HG03520 (cell line): ENCODE data around the gene F8.
"Not testable (repeated sequence)": the region's sequence is repeated elsewhere in the genome, so short reads cannot be mapped to it uniquely, and the experiment has no call there.

Experiments
- ATAC-seq: cut with Tn5 transposase; IDR thresholded peaks from one replicate; pipeline ENCODE4 v1.9.1; 2021; ENCODE audit warnings: mild to moderate bottlenecking, moderate library complexity; ENCODE audit not compliant: unreplicated experiment

The F8 gene

DNA sequence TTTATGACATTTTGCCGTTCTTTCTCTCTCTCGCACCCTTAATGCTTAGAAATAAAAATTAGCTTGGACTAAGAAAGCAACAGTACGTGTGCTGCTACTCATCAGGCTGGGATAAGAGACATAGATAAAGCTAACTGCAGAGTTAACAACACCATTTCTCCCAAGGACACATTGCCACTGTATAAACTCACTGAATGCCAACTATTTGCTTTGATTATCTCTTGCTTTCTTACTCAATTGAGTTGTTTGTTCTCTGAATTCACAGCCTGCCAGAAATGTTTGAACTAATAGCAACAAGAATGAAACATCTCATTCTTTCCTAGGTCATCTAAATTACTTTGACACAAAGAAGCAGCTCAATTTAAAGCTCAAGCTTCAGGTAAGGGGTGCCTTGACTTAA, 34.6 kb downstream of the F8 start:
- ATAC-seq = no peak

DNA sequence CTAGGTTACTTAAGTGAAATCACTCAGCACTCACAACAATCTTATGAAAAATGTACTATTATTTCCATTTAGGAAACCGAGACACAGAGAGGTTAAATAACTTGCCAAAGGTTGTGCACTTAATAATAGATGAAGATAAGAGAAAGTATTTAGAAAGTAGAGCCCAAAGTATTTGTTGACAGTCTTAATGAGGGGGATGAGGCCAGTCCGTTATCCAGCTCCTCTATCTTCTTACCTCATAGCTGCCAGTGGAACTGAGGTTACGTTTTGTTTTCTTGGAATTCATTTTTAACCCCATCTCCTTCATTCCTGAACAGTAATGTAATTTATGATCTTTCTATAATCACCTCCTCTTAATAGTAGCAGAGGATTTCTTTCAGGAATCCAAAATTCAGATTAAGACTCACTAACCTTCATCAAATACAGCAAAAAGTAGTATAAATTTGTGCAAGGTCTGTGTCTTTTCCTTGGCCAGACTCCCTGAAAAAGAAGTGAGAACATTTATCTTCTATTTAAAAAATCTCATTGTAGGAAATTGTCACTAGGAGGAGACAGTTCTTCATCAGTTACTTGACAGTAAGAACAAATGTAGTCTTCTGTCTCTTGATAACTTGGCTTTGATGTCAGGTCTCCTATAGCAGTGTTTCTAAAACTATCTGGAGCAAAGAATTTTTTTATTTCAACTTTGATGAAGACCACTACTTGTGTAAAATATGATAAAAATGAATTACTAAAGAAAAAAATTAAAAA, 35.5 kb downstream of the F8 start:
- no peak for ATAC-seq

DNA sequence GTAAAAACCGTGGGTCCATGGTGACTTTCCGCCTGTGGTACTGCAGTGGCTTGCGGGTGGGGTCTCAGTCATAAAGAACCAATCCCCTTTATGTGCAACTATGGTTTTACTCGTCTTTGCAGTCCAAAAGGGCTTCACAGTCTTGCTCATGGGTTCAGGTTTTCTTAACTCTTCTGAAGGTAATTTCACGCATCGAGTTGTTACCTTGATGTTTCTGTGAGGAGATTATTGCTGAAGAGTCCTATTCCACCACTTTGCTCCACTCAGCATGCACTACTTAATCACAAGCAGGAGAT, 41.5 kb downstream of the F8 start:
- peak; percentile 22 for ATAC-seq

DNA sequence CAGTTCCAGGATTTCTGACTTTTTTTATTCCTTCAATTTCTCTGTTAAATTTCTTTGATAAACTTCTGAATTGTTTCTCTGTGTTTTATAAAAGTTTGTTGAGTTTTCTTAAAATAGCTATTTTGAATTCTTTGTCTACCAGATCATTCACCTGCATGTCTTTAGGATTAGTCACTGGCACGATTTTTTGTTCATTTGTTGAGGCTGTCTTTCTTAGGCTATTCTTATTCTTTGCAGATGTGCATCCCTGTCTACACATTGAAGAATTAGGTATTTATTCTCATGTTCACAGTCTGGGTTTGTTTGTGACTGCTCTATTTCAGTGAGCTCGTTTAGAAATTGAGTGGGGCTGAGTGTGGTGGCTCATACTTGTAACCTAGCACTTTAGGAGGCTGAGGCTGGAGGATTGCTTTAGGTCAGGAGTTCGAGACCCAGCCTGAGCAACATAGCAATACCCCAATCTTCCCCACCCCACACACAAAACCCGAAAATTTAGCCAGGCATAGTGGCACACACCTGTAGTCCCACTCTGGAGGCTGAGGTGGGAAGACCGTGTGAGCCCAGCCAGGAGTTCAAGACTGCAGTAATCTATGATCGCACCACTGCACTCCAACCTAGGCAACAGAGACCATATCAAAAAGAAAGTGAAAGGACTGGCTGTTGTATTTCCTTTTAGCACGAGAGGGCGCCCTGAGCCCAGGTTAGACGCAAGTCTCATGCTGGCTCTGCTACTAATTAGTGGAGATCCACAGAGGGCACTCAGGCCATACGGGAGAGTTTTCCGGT, 42.0 kb downstream of the F8 start:
- ATAC-seq = peak; percentile 99

DNA sequence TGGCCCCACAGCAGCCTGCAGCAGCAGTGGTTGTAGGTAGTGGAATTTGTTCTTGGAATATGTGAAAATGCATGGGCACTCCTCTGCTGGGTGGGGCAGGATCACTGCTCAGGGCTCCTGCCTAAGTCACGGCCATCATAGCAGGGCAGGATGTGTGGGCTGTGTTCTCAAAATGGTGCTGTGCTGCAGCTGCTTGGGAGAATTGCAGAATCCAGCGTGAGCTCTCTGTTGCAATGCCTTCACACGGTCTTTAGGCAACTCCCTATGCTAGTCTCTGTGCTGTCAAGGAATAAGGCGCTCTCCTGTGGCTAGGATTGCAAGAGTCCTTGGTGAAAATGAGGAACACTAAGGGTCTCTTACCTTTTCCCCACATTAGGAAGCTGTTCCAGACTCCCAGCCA, 42.9 kb downstream of the F8 start:
- ATAC-seq = no peak

DNA sequence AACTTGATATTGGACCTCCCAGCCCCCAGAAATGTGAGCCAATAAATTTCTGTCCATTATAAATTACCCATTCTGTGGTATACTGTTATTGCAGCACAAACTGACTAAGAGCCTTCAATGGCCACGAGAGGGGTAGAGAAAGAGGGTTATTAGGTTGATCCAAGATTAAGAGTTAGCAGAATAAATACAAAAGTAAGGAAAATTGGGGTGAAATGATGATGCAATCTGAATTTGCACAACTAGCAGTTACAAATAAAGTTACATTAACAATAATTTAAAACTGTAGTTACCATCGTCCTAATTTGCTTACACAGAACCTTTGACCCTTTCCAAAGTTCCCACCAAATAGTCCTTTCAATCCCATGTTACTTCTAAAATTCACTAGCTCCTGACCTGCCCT, 54.2 kb downstream of the F8 start:
- no peak for ATAC-seq

DNA sequence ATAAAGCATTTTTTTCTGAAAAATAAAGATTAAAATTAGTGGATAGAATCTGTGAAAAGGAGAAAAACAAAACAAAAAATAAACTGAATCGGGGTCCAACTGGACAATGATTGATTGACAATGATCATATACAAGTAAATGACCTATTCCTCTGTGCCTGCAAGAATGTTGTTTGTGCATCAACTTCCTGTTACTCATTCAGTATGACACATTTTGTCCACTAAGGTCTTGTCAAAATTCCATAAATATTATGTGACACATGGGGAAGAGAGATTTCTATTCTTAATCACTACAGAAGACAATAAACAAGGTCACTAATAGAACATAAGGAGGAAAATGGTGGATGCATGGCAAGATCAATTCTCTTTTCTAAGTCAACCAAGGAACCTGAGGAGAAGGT, 54.9 kb downstream of the F8 start:
- no peak for ATAC-seq

DNA sequence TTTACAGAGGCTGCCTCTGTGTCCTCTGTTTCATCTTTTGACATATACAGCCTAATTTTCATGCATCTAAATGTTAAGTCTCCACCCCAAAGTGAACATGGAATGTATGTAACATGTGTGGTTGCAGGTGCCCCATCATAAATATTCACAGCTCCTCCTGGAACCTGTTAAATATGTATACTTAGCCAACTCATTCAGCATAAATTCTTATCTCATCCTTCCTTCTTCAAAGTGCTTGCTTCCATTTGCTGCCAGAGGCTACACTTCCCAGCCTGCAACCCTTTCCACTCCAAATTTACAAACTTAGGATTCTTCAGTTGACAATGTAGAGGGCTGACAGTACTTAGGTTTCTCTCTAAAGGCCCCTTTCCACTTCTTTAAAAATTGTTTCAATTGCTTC, 60.6 kb downstream of the F8 start:
- ATAC-seq = no peak

DNA sequence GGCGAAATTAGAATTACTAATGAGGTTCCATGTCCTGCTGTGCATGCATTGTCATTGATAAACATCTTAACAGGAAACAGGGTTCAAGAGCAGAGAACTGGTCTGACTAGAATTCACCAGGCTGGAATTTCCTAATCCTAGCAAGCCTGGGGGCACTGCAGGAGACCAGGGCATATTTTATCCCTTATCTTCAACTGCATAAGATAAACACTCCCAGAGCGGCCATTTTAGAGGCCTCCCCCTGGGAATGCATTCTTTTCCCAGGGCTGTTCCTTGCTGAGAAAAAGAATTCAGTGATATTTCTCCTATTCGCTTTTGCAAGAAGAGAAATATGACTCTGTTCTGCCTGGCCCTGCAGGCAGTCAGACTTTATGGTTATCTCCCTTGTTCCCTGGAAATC, 66.7 kb downstream of the F8 start:
- not testable (repeated sequence) for ATAC-seq

DNA sequence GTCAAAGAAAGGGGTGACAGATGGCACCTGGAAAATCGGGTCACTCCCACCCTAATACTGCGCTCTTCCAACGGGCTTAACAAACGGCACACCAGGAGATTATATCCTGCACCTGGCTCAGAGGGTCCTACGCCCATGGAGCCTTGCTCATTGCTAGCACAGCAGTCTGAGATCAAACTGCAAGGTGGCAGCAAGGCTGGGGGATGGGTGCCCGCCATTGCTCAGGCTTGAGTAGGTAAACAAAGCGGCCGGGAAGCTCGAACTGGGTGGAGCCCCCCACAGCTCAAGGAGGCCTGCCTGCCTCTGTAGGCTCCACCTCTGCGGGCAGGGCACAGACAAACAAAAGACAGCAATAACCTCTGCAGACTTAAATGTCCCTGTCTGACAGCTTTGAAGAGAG, 83.3 kb downstream of the F8 start:
- ATAC-seq = not testable (repeated sequence)

DNA sequence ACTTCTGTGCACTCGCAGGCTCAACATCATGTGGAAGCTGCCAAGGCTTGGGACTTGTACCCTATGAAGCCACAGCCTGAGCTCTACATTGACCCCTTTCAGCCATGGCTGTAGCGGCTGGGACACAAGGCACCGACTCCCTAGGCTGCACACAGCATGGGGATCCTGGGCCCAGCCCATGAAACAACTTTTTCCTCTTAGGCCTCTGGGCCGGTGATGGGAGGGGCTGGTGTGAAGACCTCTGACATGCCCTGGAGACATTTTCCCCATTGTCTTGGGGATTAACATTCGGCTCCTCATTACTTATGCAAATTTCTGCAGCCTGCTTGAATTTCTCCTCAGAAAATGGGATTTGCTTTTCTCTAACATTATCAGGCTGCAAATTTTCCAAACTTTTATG, 97.8 kb downstream of the F8 start:
- ATAC-seq = not testable (repeated sequence)

DNA sequence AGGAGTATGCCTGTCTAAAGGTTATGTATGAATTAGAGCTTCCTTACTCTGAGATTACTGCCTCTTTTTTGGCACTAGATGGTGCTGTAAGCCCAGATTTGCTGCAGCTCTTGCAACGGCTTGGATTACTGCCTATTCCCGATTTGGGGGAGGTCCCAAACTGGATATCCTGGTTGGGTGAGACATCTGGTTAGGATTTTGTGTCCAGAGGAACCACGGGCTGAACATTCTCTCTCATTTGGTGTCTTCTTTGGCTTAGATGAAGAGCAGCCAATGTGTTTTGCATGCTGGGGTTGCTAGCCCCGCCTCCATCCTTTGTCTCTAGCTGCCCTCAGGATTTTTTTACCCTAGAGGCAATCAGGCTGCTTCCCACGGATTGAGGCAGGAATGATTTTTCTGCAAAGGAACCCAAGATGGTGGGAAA, 104.5 kb downstream of the F8 start:
- no peak for ATAC-seq

DNA sequence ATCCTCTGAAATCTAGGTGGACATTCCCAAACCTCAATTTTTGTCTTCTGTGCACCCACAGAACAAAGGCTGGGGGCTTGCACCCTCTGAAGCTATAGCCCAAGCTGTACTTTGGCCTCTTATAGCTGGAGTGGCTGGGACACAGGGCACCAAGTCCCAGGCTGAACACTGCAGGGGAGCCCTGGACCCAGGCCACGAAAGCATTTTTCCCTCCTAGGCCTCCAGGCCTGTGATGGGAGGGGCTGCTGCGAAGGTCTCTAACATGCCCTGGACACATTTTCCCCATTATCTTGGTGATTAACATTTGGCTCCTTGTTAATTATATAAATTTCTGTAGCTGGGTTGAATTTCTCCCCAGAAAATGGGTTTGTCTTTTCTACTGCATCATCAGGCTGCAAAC, 108.5 kb downstream of the F8 start:
- no peak for ATAC-seq

DNA sequence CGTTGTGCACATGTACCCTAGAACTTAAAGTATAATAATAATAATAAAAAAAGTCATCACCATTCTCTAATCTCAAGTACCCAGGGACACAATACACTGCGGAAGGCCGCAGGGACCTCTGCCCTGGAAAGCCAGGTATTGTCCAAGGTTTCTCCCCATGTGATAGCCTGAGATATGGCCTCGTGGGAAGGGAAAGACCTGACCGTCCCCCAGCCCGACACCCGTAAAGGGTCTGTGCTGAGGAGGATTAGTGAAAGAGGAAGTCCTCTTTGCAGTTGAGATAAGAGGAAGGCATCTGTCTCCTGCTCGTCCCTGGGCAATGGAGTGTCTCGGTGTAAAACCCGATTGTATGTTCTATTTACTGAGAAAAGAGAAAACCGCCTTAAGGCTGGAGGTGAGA, 112.0 kb downstream of the F8 start:
- not testable (repeated sequence) for ATAC-seq

DNA sequence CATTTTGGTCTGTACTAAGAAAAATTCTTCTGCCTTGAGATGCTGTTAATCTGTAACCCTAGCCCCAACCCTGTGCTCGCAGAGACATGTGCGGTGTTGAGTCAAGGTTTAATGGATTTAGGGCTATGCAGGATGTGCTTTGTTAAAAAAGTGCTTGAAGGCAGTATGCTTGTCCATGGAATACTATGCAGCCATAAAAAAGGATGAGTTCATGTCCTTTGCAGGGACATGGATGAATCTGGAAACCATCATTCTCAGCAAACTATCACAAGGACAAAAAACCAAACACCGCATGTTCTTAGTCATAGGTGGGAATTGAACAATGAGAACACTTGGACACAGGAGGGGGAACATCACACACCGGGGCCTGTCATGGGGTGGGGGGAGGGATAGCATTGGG, 112.5 kb downstream of the F8 start:
- not testable (repeated sequence) for ATAC-seq

DNA sequence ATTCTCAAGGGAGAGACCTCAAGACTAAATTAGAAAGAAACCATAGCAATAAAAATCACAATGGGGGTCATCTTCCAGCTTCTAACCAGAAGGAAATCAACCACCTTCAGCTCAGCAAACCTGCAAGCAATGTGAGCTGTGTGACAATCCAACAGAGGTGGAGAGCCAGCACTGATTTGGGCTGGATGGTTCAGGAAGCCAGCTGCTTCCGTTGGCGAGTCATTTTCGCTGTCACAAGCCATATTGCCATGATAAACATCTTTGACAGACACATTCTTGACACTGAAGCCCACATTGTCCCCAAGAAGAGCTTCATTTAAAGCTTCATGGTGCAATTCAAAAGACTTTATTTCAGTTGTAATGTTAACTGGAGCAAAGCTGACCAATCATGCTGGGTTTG, 113.7 kb downstream of the F8 start:
- no peak for ATAC-seq

DNA sequence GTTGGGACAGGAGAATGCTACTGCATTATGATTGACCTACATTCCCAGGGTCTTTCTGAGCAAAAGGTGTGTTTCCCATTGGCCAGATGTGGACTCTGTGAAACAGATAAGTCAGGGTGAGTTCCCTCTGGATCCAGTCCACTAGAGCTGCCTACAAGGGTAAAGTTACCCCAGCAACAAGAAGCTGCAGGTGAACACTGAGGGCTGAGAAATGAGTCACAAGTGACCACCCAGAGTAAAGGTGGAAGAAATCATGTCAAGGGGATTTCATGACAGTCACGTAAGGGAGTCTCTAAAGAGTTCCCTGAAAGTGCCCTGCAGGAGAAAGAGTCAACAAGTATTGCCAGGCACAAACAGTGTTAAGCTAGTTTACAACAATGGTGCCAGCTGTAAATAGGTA, 120.1 kb downstream of the F8 start:
- ATAC-seq = no peak

DNA sequence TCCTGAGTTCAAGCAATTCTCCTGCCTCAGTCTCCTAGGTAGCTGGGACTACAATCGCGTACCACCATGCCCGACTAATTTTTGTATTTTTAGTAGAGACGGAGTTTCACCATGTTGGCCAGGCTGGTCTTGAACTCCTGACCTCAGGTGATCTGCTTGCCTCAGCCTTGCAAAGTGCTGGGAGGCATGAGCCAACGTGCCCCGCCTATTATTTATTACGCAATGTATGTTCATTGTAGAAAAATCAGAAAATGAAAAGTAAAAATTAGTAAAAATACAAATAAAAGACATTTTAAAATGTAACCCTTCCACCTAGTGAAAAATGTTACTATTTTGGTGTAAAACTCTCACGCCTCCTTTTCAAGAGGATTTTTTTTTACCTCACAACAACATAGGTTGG, 122.2 kb downstream of the F8 start:
- no peak for ATAC-seq

DNA sequence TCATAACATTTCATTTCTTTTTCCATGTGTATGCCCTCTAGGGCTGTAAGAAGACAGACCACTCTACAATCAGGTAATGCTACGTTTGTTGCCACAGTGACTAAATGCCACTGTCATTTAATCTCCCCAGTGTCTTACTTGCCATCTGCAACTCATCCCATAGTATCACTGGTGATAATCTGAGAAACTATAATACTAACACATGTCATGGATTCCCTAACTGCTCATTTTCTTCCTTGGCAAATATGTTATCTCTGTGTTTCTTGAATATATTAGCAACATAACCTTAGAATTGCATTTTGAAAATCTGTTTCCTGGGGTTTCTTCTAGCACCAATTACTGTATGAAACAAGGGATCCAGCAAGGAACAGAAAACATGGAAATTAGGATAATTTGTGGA, 130.2 kb downstream of the F8 start:
- ATAC-seq = no peak

DNA sequence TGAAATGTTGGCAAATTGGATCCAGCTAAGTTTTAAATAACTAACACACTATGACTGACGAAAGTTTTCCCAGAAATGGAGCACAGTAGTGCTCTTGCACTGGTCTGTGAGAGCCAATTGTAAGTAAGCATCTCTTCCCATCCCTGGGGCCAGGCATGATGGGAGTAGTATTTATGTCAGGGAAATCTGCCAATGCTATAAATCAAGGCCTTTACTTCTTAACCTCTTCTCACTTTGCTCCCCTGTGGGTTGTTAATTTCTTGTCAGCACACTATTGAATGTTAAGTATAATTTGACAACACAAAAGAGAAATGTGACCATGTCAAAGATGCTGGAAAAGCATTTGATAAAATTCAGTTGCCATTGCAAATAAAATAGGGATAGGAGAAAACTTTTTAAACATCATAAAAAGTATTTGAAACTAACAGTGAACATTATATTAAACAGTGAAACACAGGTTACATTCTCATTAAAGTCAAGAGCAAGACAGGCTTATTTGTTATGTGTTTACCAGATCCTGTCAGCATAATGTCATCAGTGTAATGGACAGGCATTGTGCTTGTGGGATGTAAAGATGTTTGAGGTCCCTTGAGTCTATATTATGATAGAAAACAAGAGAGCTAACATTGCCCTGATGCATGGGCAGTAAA, 131.4 kb downstream of the F8 start:
- ATAC-seq = no peak

DNA sequence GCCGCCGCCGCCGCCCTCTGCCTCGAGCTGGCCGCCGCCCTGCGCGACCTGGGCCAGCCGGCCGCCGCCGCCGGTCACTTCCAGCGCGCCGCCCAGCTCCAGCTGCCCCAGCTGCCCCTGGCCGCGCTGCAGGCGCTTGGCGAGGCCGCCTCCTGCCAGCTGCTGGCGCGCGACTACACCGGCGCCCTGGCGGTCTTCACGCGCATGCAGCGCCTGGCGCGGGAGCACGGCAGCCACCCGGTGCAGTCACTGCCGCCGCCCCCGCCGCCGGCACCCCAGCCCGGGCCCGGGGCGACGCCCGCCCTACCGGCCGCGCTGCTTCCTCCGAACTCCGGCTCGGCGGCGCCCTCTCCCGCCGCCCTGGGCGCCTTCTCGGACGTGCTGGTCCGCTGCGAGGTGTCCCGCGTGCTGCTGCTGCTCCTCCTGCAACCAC, 135.7 kb downstream of the F8 start:
- peak; percentile 34 for ATAC-seq
